ENCODE measurements around the gene ADAMTS12.

GRCh38 chr5:33688526-33688925, 203.3 kb downstream of the ADAMTS12 start:
- TF ChIP-seq TAF1 (IDR thresholded peaks at IDR 0.05; ENCODE audit: borderline replicate concordance, insufficient read depth, low read length): no peak
- TF ChIP-seq SIN3A (IDR thresholded peaks at IDR 0.05; ENCODE audit: borderline replicate concordance, insufficient read depth, low read length): no peak

Data from PFSK-1 (cell line).